NCI-H345 treated with DMSO at 0.1 percent for 48 hours (cell line): ENCODE measurements around the gene SINHCAF.
"Not testable (repeated sequence)": the region's sequence is repeated elsewhere in the genome, so short reads cannot be mapped to it uniquely, and the experiment has no call there.

Source experiments
- DNase-seq: peaks from one replicate; lab custom pipeline; 2025; ENCODE audit not compliant: unreplicated experiment; lab: John Stamatoyannopoulos, UW

Gene SINHCAF

DNA sequence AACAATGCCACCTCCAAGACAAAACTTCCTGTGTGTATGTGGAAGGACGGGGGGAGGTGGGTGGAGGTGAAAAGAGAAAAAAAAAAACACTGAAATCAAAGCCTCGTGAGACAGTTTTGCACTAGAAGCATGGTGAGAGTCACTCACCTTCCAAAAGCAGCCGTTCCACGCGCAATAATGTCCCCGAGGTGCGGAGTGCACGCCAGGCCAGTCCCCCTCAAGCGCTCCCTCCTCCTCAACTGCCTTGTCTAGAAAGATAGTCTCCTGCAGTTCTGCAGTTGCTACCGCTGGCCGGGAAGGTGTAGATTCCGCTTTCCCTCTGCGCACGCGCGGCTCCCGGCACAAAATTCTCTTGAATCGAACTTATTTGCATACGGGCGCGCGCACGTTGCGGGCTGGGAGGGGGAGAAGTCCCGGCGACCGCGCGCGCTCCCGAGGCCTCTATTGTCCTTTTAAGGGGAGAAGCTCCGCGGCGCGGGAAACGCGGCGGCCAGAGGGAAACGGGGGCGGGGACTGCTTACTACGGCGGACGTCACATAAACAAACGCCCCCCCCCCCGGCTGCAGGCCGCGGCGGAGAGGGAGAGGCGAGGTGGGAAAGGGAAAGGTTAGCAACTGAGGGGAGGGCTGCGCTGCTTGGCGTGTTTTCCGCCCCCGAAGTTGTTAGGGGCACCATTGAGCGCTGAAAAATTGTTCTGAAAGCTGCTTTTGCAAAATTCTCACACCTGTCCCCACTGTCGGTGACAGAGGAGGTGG is at the start of gene SINHCAF:
SINHCAF (minus strand) TSS at position 274 of the 755 bp plus-strand sequence. CDS start 27,946 bp downstream, outside the sequence.
- DNase-seq, result peak; percentile 95

DNA sequence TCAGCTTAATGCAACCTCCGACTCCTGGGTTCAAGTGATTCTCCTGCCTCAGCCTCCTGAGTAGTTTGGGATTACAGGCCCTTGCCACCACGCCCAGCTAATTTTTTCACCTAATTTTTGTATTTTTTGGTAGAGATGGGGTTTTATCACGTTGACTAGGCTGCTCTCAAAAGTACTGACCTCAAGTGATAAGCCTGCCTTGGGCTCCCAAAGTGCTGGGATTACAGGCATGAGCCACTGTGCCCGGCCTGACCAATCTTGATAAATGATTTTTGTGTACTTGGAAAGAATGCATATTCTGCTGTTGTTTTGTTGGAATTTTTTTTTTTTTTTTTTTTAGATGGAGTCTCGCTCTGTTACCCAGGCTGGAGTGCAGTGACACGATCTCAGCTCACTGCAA is 49.5 kb upstream of the SINHCAF start:
- DNase-seq, result not testable (repeated sequence)

DNA sequence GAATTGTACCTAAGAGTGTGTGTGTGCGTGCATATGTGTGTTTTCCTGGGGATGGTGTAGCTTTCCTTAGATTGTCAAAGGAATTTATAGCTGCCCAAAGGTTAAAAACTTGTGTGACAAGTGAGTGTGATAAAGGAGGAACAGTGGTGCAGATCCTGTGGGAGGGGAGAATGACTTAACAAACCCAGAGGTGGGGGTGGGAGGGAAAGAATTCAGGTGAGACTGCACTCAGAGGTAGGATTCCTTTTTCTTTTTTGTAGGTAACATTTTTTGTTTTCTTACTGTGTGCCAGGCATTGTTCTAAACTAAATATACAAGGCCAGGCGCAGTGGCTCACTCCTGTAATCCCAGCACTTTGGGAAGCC is 45.3 kb upstream of the SINHCAF start:
- DNase-seq, result no peak

- no peak for DNase-seq
Observed at GRCh38 chr12:31370531-31371255, 44.7 kb upstream of the SINHCAF start.

GRCh38 chr12:31369712-31370521 is 44.0 kb upstream of the SINHCAF start:
- peak; percentile 57 for DNase-seq

GRCh38 chr12:31368666-31369361 is 42.9 kb upstream of the SINHCAF start:
- no peak for DNase-seq

DNA sequence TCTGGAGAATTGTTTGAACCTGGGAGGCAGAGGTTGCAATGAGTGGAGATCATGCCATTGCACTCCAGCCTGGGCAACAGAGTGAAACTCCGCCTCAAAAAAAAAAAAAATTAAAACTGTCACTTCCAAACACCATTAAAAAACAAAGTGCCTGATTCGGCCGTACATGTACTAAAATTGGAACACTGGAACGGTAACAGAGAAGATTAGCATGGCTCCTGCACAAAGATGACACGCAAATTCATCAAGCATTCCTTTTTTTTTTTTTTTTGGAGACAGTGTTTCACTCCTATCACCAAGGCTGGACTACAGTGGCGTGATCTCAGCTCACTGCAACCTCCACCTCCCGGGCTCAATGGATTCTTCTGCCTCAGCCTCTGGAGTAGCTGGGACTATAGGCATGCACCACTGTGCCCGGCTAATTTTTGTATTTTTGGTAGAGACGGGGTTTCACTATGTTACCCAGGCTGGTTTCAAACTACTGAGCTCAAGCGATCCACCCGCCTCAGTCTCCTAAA is 40.2 kb upstream of the SINHCAF start:
- no peak for DNase-seq

GRCh38 chr12:31363831-31364230 is 37.9 kb upstream of the SINHCAF start:
- DNase-seq, result no peak

- no peak for DNase-seq
Observed at GRCh38 chr12:31363416-31363809, 37.5 kb upstream of the SINHCAF start.

GRCh38 chr12:31362759-31363415 is 36.9 kb upstream of the SINHCAF start:
- DNase-seq, result no peak

GRCh38 chr12:31362115-31362758 is 36.3 kb upstream of the SINHCAF start:
- peak; percentile 71 for DNase-seq

- DNase-seq, result no peak
Observed at GRCh38 chr12:31361730-31362114, 35.8 kb upstream of the SINHCAF start.

DNA sequence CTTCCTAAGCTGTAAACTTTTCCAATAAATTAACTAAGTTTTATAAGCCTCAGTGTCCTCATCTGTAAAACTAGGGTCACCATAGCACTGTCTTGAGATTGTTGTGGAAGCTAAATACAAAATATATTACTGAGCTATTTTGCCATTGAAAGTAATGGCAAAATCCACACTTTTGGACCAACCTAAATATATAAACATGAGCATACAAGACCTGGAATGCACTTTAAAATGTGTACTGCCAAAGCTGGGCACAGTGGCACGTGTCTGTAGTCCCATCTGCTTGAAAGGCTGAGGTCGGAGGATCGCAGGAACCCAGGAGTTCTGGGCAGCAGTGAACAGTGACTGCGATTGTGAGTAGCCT is 29.8 kb upstream of the SINHCAF start:
- DNase-seq, result no peak

GRCh38 chr12:31353750-31354708 is 28.1 kb upstream of the SINHCAF start:
- peak; percentile 71 for DNase-seq

GRCh38 chr12:31346267-31346666 is 20.3 kb upstream of the SINHCAF start:
- DNase-seq, result no peak

DNA sequence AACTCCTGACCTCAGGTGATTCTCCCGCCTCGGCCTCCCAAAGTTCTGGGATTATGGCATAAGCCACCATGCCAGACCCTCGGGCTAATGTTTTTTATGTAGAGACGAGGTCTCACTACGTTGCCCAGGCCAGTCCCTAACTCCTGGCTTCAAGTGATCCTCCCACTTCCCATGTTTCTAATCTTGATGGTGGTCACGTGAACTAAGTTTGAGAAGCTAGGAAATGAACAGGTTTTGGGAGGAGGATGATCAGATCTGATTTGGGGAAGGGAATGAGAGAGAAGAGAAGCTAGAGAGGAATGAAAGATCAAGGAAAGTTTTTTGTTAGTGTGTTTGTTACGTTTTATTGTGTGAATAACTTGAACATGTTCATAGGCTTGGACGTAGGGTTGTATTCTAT is 17.2 kb upstream of the SINHCAF start:
- DNase-seq, result no peak

GRCh38 chr12:31342286-31342685 is 16.3 kb upstream of the SINHCAF start:
- DNase-seq, result no peak

GRCh38 chr12:31339831-31340622 is 14.1 kb upstream of the SINHCAF start:
- no peak for DNase-seq
